ENCODE results near the gene SLC22A4.

The SLC22A4 gene

GRCh38 chr5:132275367-132276220, 18.6 kb upstream of the SLC22A4 start:
- no peak for DNase-seq (ENCODE audit: low read depth in 3 of 3)

- DNase-seq (ENCODE audit: low read depth in 3 of 3) = no peak
These were observed 16.9 kb upstream of the SLC22A4 start for GRCh38 chr5:132277256-132277655.

DNA sequence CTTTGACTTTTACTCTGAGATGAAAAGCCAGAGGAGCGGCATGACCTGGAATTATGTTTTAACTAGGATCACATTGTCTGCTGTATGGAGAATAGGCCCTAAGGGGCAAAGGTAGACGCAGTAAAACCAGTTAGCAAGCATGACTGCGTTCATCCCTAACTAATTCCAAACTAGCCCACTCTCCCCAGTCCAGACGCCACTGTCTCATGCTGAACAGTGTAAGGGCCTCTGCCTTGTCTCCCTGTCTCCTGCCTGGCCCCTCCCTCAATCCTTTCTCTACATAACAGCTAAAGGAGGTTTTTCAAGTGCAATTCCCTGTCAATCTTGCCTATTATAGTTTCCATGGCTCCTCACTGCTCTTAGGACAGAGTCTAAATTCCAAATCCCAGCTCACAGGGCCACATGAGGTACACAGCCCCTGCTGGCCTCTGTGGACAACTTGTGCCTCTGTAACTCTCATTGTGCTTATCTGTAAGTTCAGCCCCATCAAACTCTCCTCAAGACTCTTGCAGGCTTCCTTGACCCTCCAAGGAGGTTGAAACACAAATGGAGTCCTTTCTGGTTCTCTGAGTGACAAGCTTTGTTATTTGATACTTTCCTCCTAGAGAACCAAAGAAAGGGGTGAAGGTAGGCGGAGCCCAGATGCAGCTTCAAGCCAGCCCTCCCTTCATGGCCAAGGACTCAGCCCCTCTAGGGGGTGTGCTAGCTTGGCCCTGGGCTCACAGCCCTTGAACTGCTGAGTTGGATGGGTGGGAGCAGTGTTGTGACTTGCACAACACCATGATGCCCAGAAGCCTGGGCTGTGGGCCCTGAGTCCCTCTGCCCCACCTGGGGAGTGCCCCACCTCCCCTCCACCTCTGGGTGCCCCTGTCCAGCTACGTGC, 16.0 kb upstream of the SLC22A4 start:
- no peak for DNase-seq (ENCODE audit: low read depth in 3 of 3)

DNA sequence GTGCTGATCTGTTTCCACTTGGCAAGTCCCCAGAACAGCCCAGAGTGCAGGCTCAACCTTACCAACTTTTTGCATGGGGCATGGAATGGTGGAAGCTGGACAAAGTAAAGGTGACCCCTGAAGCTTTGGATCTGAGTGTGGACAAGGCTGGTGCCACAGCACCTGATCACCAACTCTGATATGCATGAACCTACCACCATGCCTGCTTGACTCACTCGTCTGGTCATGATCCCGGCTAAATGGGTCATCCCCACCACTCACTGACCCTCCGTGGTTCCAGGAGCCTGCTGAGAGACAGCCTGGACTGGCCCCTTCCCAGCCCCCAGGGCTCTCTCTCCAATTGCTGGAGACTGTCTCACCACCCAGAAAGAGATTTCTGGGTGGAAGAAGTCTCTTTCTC, 14.4 kb upstream of the SLC22A4 start:
- no peak for DNase-seq (ENCODE audit: low read depth in 3 of 3)

- no peak for DNase-seq (ENCODE audit: low read depth in 3 of 3)
These were observed 13.6 kb upstream of the SLC22A4 start for GRCh38 chr5:132280371-132281240.

DNA sequence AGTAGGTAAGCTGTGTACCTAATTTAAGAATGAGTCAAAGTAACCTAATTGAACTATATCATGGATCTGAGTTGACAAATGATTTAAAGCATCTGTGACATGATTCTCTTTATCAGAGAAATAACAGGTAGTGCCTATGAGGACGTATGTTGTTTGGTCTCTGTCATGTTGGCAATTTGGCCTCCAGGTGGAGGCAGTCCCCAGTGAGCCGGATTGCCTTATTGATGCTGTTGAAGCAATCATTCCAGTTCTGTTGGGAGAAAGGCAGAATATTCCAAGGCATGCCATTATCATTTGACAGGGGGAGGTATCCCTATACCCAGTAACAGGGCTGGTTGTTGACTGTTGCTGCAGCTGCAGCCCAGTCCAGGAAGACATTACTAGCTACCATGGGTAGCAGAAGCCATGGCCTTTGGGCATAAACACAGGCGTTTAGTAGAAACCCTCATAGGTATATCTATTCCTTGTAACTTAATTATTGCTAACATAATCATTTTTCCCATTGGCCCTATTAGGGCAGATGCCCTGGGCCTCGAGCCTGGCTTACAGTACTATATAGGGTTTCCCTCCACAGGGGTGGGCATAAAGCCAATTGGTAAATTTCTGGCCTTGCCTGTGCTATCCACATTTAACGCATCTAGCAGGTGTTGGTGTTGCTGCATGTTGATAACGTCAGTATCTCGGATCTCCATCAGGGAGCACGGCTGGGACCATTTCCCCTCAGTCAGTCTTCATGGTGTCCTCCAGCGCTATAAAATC, 12.2 kb upstream of the SLC22A4 start:
- no peak for DNase-seq (ENCODE audit: low read depth in 3 of 3)

DNA sequence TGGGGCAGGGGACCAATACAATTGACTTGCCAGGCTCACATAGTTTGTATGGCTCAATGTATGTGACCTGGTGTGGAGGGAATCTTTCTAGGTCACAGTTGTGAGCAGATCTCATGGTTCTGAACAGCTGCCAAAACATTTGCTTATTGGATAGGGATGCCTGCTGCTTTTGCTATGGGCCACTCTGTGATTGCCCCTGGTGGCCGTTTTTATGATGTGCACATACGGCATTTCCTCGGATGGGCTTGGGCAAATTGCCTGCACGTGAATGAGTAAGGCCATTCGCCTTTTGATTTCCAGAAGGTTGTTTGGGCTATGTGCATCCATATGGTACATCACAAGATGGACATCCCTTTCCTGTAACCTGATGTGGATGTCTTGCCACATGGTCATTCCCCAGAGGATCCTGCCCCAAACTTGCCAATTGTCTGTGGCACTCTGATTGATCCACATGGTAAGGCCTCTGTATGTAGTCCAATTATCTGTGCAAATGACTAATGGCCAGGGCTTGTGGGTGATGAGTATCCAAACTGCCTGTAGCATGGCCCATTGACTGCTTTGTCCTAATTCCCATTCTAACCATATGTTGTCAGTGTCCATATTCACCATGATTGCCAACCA, 10.7 kb upstream of the SLC22A4 start:
- no peak for DNase-seq (ENCODE audit: low read depth in 3 of 3)

- DNase-seq (ENCODE audit: low read depth in 3 of 3) = no peak
These were observed 5.1 kb upstream of the SLC22A4 start for GRCh38 chr5:132289097-132289496.

DNA sequence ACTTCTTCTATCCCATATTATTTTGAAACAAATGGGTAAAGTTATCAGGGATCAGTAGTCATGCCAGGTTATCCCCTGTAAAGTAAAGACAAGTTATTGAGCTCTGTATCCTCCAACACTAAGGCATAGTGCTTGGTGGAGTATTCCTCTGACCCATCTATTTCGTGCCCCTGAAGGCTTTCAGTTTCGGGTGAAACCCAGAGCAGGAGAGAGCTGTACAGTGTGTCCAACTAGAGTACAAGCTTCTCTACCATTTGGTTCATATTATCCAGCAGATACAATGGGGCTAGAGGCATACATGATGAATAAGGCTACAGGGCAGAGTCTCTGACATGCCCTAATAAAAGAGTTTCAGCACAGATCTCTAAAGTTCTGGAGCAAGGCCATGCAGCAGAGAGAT, 3.2 kb upstream of the SLC22A4 start:
- no peak for DNase-seq (ENCODE audit: low read depth in 3 of 3)

- peak; percentile 59 to 85 (median 63) for DNase-seq (ENCODE audit: low read depth in 3 of 3)
These were observed 865 bp upstream of the SLC22A4 start for GRCh38 chr5:132293066-132293991.

- peak; percentile 49 to 84 (median 59) for DNase-seq (ENCODE audit: low read depth in 3 of 3)
These were observed 722 bp downstream of the SLC22A4 start for GRCh38 chr5:132294728-132295504.

DNA sequence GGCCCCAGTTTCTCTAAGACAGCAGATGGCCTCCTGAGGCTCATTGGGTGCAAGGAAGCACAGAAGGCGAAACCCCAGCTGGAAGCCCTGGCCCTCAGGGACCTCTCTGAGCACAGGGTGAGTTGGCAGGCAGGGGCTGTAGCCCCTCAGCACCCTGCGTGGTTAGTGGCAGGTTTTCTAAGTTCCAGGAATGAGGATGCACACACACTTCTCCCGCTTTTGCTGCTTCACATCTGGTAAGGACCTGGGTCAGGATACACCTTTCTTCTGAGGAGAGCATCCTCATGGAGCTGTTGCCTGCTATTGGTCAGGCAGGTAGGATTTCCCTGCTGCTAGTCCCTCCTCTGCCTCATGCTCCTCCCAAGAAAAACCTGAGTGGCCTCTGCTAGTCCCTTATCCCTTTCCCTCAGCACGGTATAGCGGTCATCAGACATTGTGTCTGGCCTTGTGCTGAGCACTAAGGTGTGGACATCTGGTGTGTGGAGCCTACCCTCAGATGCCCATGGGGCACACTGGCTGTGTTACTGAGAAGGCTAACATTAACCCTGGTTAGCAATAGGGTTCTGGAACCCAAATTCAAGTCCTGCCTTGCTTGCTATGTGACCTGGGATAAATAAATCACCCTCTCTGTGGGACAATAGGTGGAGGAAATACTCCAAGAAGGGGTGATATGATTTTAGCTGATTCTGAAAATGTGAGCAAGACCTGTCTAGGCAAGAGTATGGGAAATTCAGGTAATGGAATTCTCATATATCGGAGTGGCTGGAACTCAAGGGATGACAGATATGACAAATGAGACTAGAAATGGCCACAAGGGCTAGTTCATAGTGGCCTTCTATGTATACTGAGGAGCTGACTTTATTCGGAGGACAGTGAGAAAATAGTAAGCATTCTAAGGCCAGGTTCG, 1.6 kb downstream of the SLC22A4 start:
- no peak for DNase-seq (ENCODE audit: low read depth in 3 of 3)

DNA sequence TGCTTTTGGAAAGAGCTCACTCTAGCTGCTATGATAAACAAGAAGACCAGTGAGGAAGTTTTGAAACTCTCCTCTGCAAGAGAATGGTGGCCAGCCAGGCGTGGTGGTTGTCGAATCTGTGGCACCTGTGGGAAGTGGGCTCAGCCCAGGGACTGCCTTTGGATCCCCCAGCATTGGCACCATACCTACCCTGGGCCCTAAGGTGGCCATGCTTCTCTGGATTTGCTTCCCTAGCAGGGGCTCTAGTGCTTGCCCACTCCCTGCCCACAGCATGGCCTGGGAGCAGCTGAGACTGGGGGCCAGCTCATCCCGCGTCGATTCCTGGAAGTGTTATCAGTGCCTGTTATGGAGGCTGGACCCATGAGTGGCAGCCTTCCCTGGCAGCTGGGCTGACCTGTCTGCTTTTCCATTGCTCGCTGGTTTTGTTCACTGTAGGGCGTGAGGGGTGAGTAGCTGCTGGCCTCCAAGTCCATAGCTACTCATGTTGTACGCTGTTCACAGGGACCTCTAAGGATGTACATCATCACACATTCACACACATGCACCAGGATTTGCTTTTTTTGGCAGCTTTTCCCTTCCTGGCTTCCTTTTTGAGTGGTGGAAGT, 2.3 kb downstream of the SLC22A4 start:
- no peak for DNase-seq (ENCODE audit: low read depth in 3 of 3)

DNA sequence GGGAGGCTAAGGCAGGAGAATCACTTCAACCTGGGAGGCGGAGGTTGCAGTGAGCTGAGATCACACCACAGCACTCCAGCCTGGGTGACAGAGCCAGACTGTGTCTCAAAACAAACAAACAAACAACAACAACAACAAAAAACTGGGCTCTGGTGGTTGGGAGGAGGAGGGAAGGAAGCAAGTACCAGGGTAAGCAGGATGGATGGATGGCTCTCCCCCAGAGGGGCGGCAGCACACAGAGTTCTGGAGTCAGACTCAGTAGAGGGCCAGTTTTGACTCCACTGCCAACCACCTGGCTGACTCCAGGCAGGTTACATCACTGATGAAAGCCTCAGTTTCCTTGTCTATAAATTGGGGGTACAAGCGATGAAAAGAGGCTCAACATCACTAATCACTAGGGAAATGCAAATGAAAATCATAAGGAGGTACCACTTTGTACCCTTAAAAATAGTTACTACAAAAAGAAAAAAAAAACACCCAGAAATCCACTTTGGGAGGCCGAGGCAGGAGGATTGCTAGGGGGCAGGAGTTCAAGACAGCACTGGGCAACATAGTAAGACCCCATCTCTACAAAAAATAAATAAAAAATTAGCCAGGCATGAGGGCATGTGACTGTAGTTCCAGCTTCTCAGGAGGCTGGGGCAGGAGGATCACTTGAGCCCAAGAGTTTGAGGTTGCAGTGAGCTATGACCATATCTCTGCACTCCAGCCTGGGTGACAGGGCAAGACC, 3.2 kb downstream of the SLC22A4 start:
- DNase-seq (ENCODE audit: low read depth in 3 of 3) = no peak

GRCh38 chr5:132298298-132299212, 4.4 kb downstream of the SLC22A4 start:
- no peak for DNase-seq (ENCODE audit: low read depth in 3 of 3)

All from stimulated activated CD4-positive, alpha-beta T cell treated with anti-CD3 and anti-CD28 coated beads, TNF-alpha, amount 100 ng/mL, for 24 hours (primary cell).